ENCODE measurements around the gene BST1. TPM values are rescaled to one million over a fixed set of nuclear protein-coding genes. Genes with fewer than 3 reads are reported as not detected.
A peak's percentile ranks its signal among the peaks of the same experiment; 100 is the strongest.

Gene BST1
- total and polyA plus RNA-seq, 2 experiments from 2014 or later, result 0.99 to 1.8 TPM

GRCh38 chr4:15683143-15683495, 19.7 kb upstream of the BST1 start:
- no peak for ATAC-seq
- Histone ChIP-seq H3K27me3 (ENCODE audit: insufficient read depth) (no peaks in the 10 kb centered on the region), H3K4me2 (peak overlapping the region; percentile 79), H3K4me1 (ENCODE audit: insufficient read depth) (peaks cover 39% of the 10 kb centered on the region), H3K27ac (ENCODE audit: low read depth) (peak overlapping the region; percentile 98), H3K36me3 (ENCODE audit: insufficient read depth) (no peaks in the 10 kb centered on the region; the same call in 1 of the 2 replicates), H3F3A (replicated peaks; ENCODE audit: low read depth) (no peaks in the 10 kb centered on the region), H2AFZ (no peak overlapping the region), H3K9me2 (ENCODE audit: insufficient read depth) (no peaks in the 10 kb centered on the region), H3K79me2 (replicated peaks; ENCODE audit: insufficient read depth) (peaks cover 49% of the 10 kb centered on the region), H3K4me3 (peak overlapping the region; percentile 76), H4K20me1 (replicated peaks; ENCODE audit: insufficient read depth) (no peaks in the 10 kb centered on the region)
- no peak for DNase-seq (ENCODE audit: low spot score)
- Mint-ChIP-seq H3K4me1 (peaks cover 41% of the 10 kb centered on the region), H3K27ac (peak overlapping the region; percentile 41), H3K36me3 (ENCODE audit: low read depth) (peaks cover 30% of the 10 kb centered on the region), H3K4me3 (peak overlapping the region; percentile 100), H3K27me3 (ENCODE audit: insufficient read depth, low read depth, poor library complexity) (peaks cover 11% of the 10 kb centered on the region), H3K9me3 (no peaks in the 10 kb centered on the region; the same call in 2 of the 3 replicates)
- no peak for TF ChIP-seq EZH2phosphoT487 (IDR thresholded peaks at IDR 0.05; ENCODE audit: unreplicated experiment)
- TF ChIP-seq JUNB (IDR thresholded peaks at IDR 0.05; ENCODE audit: unreplicated experiment), result no peak
- TF ChIP-seq ZNF114 (CRISPR knock-in tag; IDR thresholded peaks at IDR 0.05), result no peak
- TF ChIP-seq CREB1 (CRISPR knock-in tag; IDR thresholded peaks at IDR 0.05; ENCODE audit: low read depth), result no peak
- no peak for TF ChIP-seq POLR2AphosphoS5 (IDR thresholded peaks at IDR 0.05; ENCODE audit: low read depth)
- TF ChIP-seq CTCF (conservative IDR thresholded peaks at IDR 0.05; ENCODE audit: low read depth in 2 of 2), result no peak
- no peak for TF ChIP-seq EZH2 (IDR thresholded peaks at IDR 0.05; ENCODE audit: low read depth, unreplicated experiment)
- TF ChIP-seq, protein P1, sequence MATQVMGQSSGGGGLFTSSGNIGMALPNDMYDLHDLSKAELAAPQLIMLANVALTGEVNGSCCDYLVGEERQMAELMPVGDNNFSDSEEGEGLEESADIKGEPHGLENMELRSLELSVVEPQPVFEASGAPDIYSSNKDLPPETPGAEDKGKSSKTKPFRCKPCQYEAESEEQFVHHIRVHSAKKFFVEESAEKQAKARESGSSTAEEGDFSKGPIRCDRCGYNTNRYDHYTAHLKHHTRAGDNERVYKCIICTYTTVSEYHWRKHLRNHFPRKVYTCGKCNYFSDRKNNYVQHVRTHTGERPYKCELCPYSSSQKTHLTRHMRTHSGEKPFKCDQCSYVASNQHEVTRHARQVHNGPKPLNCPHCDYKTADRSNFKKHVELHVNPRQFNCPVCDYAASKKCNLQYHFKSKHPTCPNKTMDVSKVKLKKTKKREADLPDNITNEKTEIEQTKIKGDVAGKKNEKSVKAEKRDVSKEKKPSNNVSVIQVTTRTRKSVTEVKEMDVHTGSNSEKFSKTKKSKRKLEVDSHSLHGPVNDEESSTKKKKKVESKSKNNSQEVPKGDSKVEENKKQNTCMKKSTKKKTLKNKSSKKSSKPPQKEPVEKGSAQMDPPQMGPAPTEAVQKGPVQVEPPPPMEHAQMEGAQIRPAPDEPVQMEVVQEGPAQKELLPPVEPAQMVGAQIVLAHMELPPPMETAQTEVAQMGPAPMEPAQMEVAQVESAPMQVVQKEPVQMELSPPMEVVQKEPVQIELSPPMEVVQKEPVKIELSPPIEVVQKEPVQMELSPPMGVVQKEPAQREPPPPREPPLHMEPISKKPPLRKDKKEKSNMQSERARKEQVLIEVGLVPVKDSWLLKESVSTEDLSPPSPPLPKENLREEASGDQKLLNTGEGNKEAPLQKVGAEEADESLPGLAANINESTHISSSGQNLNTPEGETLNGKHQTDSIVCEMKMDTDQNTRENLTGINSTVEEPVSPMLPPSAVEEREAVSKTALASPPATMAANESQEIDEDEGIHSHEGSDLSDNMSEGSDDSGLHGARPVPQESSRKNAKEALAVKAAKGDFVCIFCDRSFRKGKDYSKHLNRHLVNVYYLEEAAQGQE (IDR thresholded peaks at IDR 0.05; ENCODE audit: unreplicated experiment), result no peak
- no peak for TF ChIP-seq NANOG (IDR thresholded peaks at IDR 0.05; ENCODE audit: borderline replicate concordance)
- TF ChIP-seq STAT1 (IDR thresholded peaks at IDR 0.05; ENCODE audit: unreplicated experiment), result no peak
- TF ChIP-seq ZNF331 (CRISPR knock-in tag; IDR thresholded peaks at IDR 0.05; ENCODE audit: low read depth), result no peak
- TF ChIP-seq, protein P2, sequence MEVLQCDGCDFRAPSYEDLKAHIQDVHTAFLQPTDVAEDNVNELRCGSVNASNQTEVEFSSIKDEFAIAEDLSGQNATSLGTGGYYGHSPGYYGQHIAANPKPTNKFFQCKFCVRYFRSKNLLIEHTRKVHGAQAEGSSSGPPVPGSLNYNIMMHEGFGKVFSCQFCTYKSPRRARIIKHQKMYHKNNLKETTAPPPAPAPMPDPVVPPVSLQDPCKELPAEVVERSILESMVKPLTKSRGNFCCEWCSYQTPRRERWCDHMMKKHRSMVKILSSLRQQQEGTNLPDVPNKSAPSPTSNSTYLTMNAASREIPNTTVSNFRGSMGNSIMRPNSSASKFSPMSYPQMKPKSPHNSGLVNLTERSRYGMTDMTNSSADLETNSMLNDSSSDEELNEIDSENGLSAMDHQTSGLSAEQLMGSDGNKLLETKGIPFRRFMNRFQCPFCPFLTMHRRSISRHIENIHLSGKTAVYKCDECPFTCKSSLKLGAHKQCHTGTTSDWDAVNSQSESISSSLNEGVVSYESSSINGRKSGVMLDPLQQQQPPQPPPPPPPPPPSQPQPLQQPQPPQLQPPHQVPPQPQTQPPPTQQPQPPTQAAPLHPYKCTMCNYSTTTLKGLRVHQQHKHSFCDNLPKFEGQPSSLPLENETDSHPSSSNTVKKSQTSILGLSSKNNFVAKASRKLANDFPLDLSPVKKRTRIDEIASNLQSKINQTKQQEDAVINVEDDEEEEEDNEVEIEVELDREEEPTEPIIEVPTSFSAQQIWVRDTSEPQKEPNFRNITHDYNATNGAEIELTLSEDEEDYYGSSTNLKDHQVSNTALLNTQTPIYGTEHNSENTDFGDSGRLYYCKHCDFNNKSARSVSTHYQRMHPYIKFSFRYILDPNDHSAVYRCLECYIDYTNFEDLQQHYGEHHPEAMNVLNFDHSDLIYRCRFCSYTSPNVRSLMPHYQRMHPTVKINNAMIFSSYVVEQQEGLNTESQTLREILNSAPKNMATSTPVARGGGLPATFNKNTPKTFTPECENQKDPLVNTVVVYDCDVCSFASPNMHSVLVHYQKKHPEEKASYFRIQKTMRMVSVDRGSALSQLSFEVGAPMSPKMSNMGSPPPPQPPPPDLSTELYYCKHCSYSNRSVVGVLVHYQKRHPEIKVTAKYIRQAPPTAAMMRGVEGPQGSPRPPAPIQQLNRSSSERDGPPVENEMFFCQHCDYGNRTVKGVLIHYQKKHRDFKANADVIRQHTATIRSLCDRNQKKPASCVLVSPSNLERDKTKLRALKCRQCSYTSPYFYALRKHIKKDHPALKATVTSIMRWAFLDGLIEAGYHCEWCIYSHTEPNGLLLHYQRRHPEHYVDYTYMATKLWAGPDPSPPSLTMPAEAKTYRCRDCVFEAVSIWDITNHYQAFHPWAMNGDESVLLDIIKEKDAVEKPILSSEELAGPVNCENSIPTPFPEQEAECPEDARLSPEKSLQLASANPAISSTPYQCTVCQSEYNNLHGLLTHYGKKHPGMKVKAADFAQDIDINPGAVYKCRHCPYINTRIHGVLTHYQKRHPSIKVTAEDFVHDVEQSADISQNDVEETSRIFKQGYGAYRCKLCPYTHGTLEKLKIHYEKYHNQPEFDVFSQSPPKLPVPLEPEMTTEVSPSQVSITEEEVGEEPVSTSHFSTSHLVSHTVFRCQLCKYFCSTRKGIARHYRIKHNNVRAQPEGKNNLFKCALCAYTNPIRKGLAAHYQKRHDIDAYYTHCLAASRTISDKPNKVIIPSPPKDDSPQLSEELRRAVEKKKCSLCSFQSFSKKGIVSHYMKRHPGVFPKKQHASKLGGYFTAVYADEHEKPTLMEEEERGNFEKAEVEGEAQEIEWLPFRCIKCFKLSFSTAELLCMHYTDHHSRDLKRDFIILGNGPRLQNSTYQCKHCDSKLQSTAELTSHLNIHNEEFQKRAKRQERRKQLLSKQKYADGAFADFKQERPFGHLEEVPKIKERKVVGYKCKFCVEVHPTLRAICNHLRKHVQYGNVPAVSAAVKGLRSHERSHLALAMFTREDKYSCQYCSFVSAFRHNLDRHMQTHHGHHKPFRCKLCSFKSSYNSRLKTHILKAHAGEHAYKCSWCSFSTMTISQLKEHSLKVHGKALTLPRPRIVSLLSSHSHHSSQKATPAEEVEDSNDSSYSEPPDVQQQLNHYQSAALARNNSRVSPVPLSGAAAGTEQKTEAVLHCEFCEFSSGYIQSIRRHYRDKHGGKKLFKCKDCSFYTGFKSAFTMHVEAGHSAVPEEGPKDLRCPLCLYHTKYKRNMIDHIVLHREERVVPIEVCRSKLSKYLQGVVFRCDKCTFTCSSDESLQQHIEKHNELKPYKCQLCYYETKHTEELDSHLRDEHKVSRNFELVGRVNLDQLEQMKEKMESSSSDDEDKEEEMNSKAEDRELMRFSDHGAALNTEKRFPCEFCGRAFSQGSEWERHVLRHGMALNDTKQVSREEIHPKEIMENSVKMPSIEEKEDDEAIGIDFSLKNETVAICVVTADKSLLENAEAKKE (CRISPR knock-in tag; IDR thresholded peaks at IDR 0.05), result no peak
- TF ChIP-seq, protein P3, sequence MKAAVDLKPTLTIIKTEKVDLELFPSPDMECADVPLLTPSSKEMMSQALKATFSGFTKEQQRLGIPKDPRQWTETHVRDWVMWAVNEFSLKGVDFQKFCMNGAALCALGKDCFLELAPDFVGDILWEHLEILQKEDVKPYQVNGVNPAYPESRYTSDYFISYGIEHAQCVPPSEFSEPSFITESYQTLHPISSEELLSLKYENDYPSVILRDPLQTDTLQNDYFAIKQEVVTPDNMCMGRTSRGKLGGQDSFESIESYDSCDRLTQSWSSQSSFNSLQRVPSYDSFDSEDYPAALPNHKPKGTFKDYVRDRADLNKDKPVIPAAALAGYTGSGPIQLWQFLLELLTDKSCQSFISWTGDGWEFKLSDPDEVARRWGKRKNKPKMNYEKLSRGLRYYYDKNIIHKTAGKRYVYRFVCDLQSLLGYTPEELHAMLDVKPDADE (IDR thresholded peaks at IDR 0.05), result no peak

Data from GM23338 (cell line).